ENCODE measurements around the gene AFAP1L2.

AFAP1L2 gene

GRCh38 chr10:114412907-114413797 lies 8.8 kb upstream of the AFAP1L2 start:
- no peak for DNase-seq (ENCODE audit: low read depth)

GRCh38 chr10:114408968-114409444 lies 4.7 kb upstream of the AFAP1L2 start:
- DNase-seq (ENCODE audit: low read depth), result no peak

GRCh38 chr10:114408112-114408967 lies 4.0 kb upstream of the AFAP1L2 start:
- no peak for DNase-seq (ENCODE audit: low read depth)

GRCh38 chr10:114406455-114406854 lies 2.2 kb upstream of the AFAP1L2 start:
- no peak for DNase-seq (ENCODE audit: low read depth)

GRCh38 chr10:114405011-114405350 lies 679 bp upstream of the AFAP1L2 start:
- no peak for DNase-seq (ENCODE audit: low read depth)

- DNase-seq (ENCODE audit: low read depth), result no peak
These were observed 651 bp downstream of the AFAP1L2 start for GRCh38 chr10:114403541-114404161.

- no peak for DNase-seq (ENCODE audit: low read depth)
These were observed 1.3 kb downstream of the AFAP1L2 start for GRCh38 chr10:114402871-114403540.

- no peak for DNase-seq (ENCODE audit: low read depth)
These were observed 2.1 kb downstream of the AFAP1L2 start for GRCh38 chr10:114402233-114402632.

- peak; percentile 35 for DNase-seq (ENCODE audit: low read depth)
These were observed 3.0 kb downstream of the AFAP1L2 start for GRCh38 chr10:114401195-114401791.

- no peak for DNase-seq (ENCODE audit: low read depth)
These were observed 4.2 kb downstream of the AFAP1L2 start for GRCh38 chr10:114400091-114400490.

- no peak for DNase-seq (ENCODE audit: low read depth)
These were observed 4.7 kb downstream of the AFAP1L2 start for GRCh38 chr10:114399576-114399975.

- no peak for DNase-seq (ENCODE audit: low read depth)
These were observed 5.5 kb downstream of the AFAP1L2 start for GRCh38 chr10:114398587-114399331.

- DNase-seq (ENCODE audit: low read depth), result no peak
These were observed 6.6 kb downstream of the AFAP1L2 start for GRCh38 chr10:114397651-114398145.

GRCh38 chr10:114396464-114396863 lies 7.8 kb downstream of the AFAP1L2 start:
- DNase-seq (ENCODE audit: low read depth), result no peak

GRCh38 chr10:114395366-114396022 lies 8.8 kb downstream of the AFAP1L2 start:
- DNase-seq (ENCODE audit: low read depth), result no peak

GRCh38 chr10:114394531-114394930 lies 9.8 kb downstream of the AFAP1L2 start:
- DNase-seq (ENCODE audit: low read depth), result no peak

GRCh38 chr10:114393886-114394285 lies 10.4 kb downstream of the AFAP1L2 start:
- no peak for DNase-seq (ENCODE audit: low read depth)

GRCh38 chr10:114393482-114393881 lies 10.8 kb downstream of the AFAP1L2 start:
- DNase-seq (ENCODE audit: low read depth), result no peak

GRCh38 chr10:114392112-114392835 lies 12.0 kb downstream of the AFAP1L2 start:
- no peak for DNase-seq (ENCODE audit: low read depth)

Measured in fibroblast of gingiva (primary cell).